Peyer's patch (tissue), 4 donors: ENCODE data around the gene DND1.

Source experiments
- POLR2A ChIP-seq, 2 donors: fragments of 450-650 bp; IDR thresholded peaks; one replicate each; pipeline ENCODE4 v1.5.1; 2017; ENCODE audit warnings: antibody characterized with exemption in 2 of 2, mild to moderate bottlenecking in 2 of 2, moderate library complexity in 2 of 2
- TF ChIP-seq, protein P1 (sequence below), 6 experiments: fragments of 450-650 bp in 4 of 6; fragments of 200-600 bp in 2 of 6; sonication (generic) in 1 of 6; IDR thresholded peaks; one replicate each; pipeline ENCODE4 v1.5.1; 2017 to 2019; ENCODE audit warnings: antibody characterized with exemption in 6 of 6, mild to moderate bottlenecking in 3 of 6, moderate library complexity in 1 of 6

DNA sequence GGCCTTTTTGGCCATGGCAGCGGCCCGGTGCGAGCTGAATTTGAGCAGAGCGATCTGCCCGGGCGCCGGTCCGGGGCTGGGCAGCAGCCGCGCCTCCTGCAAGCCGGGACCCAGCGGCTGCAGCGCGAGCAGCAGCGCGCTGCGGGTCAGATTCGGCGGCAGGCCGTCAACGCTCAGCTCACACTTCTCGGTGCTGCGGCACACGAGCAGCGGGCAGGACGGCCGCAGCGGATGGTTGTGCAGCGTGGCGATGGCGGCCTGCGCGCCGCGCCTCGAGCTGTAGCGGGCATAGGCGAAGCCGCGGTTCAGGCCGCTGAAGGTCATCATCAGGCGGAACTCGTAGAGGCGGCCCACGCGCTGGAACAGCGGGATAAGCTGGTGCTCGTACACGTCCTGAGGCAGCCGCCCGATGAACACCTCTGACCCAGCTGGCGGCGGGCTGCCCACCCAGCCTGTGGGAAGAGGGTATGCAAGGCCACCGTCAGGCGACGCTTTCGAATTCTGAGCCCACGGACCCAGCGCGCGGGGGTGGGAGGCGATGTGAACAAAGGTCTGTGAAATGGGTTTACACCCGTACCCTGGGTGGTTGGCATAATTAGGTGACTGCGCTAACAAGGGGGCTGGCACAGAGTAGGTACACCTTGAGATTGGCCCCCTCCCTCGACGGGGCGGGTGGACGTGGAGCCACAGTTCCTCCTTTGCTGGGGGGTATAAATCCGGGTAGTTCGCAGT, 755 bp downstream of the DND1 start:
- TF ChIP-seq, protein P1, sequence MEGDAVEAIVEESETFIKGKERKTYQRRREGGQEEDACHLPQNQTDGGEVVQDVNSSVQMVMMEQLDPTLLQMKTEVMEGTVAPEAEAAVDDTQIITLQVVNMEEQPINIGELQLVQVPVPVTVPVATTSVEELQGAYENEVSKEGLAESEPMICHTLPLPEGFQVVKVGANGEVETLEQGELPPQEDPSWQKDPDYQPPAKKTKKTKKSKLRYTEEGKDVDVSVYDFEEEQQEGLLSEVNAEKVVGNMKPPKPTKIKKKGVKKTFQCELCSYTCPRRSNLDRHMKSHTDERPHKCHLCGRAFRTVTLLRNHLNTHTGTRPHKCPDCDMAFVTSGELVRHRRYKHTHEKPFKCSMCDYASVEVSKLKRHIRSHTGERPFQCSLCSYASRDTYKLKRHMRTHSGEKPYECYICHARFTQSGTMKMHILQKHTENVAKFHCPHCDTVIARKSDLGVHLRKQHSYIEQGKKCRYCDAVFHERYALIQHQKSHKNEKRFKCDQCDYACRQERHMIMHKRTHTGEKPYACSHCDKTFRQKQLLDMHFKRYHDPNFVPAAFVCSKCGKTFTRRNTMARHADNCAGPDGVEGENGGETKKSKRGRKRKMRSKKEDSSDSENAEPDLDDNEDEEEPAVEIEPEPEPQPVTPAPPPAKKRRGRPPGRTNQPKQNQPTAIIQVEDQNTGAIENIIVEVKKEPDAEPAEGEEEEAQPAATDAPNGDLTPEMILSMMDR (IDR thresholded peaks at IDR 0.05): no peak
- no peak for TF ChIP-seq POLR2A (IDR thresholded peaks at IDR 0.05)
